GM21825 (cell line): ENCODE data around the gene MESP2.
A peak's percentile ranks its signal among the peaks of the same experiment; 100 is the strongest.

Experiments used
- ATAC-seq: cut with Tn5 transposase; IDR thresholded peaks from one replicate; pipeline ENCODE4 v1.9.1; 2021; ENCODE audit warnings: mild to moderate bottlenecking, moderate library complexity; ENCODE audit not compliant: unreplicated experiment

MESP2 gene

GRCh38 chr15:89776274-89777072 is at the start of gene MESP2:
Gene MESP2 (plus strand): TSS chr15:89776332. CDS start chr15:89776358, 26 bp downstream.
- peak; percentile 59 for ATAC-seq

- no peak for ATAC-seq
Measured at GRCh38 chr15:89728254-89728653, 47.9 kb upstream of the MESP2 start.

GRCh38 chr15:89731275-89731674 is 44.9 kb upstream of the MESP2 start:
- ATAC-seq: no peak

- ATAC-seq: no peak
Measured at GRCh38 chr15:89732451-89733172, 43.5 kb upstream of the MESP2 start.

- no peak for ATAC-seq
Measured at GRCh38 chr15:89735773-89736172, 40.4 kb upstream of the MESP2 start.

- peak; percentile 72 for ATAC-seq
Measured at GRCh38 chr15:89740137-89740536, 36.0 kb upstream of the MESP2 start.

GRCh38 chr15:89743011-89743410 is 33.1 kb upstream of the MESP2 start:
- no peak for ATAC-seq

GRCh38 chr15:89743594-89743993 is 32.5 kb upstream of the MESP2 start:
- ATAC-seq: no peak

- ATAC-seq: no peak
Measured at GRCh38 chr15:89745131-89745530, 31.0 kb upstream of the MESP2 start.

- no peak for ATAC-seq
Measured at GRCh38 chr15:89745768-89746167, 30.4 kb upstream of the MESP2 start.

GRCh38 chr15:89746386-89746780 is 29.7 kb upstream of the MESP2 start:
- no peak for ATAC-seq

- ATAC-seq: no peak
Measured at GRCh38 chr15:89747708-89748682, 28.1 kb upstream of the MESP2 start.

- no peak for ATAC-seq
Measured at GRCh38 chr15:89749054-89749453, 27.1 kb upstream of the MESP2 start.

- no peak for ATAC-seq
Measured at GRCh38 chr15:89749526-89749925, 26.6 kb upstream of the MESP2 start.

- peak; percentile 14 for ATAC-seq
Measured at GRCh38 chr15:89749951-89750559, 26.1 kb upstream of the MESP2 start.

GRCh38 chr15:89750560-89751542 is 25.3 kb upstream of the MESP2 start, which contains the start of gene MESP1:
Gene MESP1 (minus strand): TSS chr15:89751249. CDS start chr15:89751231, 18 bp downstream.
- peak; percentile 81 for ATAC-seq

- no peak for ATAC-seq
Measured at GRCh38 chr15:89751748-89752147, 24.4 kb upstream of the MESP2 start.

- ATAC-seq: no peak
Measured at GRCh38 chr15:89753855-89754254, 22.3 kb upstream of the MESP2 start.
